ENCODE results near the gene ST6GALNAC2. TPM values are rescaled to one million over a fixed set of nuclear protein-coding genes. Genes with fewer than 3 reads are reported as not detected.

ST6GALNAC2 gene
- total and polyA plus RNA-seq, 2 experiments from 2014 or later: 0.31 TPM; not detected in 1

- no peak for TF ChIP-seq EZH2phosphoT487 (IDR thresholded peaks at IDR 0.05; ENCODE audit: unreplicated experiment)
- TF ChIP-seq CREB1 (CRISPR knock-in tag; IDR thresholded peaks at IDR 0.05; ENCODE audit: low read depth): no peak
- no peak for TF ChIP-seq JUNB (IDR thresholded peaks at IDR 0.05; ENCODE audit: unreplicated experiment)
- no peak for TF ChIP-seq EZH2 (IDR thresholded peaks at IDR 0.05; ENCODE audit: low read depth, unreplicated experiment)
- no peak for TF ChIP-seq NANOG (IDR thresholded peaks at IDR 0.05; ENCODE audit: borderline replicate concordance)
Measured at GRCh38 chr17:76542984-76543383, 42.7 kb downstream of the ST6GALNAC2 start (continued).

GRCh38 chr17:76542566-76542971, 43.1 kb downstream of the ST6GALNAC2 start:
- no peak overlapping the region for H2AFZ ChIP-seq
- H3K27ac Mint-ChIP-seq: no peak overlapping the region
- no peak overlapping the region for H3K4me3 Mint-ChIP-seq

More at GRCh38 chr17:76542566-76542971, 43.1 kb downstream of the ST6GALNAC2 start:
- Histone ChIP-seq H3K27ac (ENCODE audit: low read depth) (no peak overlapping the region), H3K4me3 (no peak overlapping the region), H3F3A (replicated peaks; ENCODE audit: low read depth) (peaks cover 5% of the 10 kb centered on the region; the same call in 1 of the 2 replicates), H4K20me1 (replicated peaks; ENCODE audit: insufficient read depth) (no peaks in the 10 kb centered on the region), H3K4me1 (ENCODE audit: insufficient read depth) (peaks cover 22% of the 10 kb centered on the region), H3K79me2 (replicated peaks; ENCODE audit: insufficient read depth) (no peaks in the 10 kb centered on the region), H3K27me3 (ENCODE audit: insufficient read depth) (peaks cover 25% of the 10 kb centered on the region), H3K4me2 (no peak overlapping the region), H3K36me3 (ENCODE audit: insufficient read depth) (no peaks in the 10 kb centered on the region), H3K9me2 (ENCODE audit: insufficient read depth) (no peaks in the 10 kb centered on the region)
- H3K27me3 Mint-ChIP-seq (ENCODE audit: insufficient read depth, low read depth, poor library complexity): peaks cover 41% of the 10 kb centered on the region
- no peak for TF ChIP-seq STAT1 (IDR thresholded peaks at IDR 0.05; ENCODE audit: unreplicated experiment)
- TF ChIP-seq CTCF (conservative IDR thresholded peaks at IDR 0.05; ENCODE audit: low read depth in 2 of 2): no peak
- TF ChIP-seq JUNB (IDR thresholded peaks at IDR 0.05; ENCODE audit: unreplicated experiment): no peak
- no peak for TF ChIP-seq EZH2 (IDR thresholded peaks at IDR 0.05; ENCODE audit: low read depth, unreplicated experiment)
- TF ChIP-seq ZNF114 (CRISPR knock-in tag; IDR thresholded peaks at IDR 0.05): no peak
- TF ChIP-seq, protein P1, sequence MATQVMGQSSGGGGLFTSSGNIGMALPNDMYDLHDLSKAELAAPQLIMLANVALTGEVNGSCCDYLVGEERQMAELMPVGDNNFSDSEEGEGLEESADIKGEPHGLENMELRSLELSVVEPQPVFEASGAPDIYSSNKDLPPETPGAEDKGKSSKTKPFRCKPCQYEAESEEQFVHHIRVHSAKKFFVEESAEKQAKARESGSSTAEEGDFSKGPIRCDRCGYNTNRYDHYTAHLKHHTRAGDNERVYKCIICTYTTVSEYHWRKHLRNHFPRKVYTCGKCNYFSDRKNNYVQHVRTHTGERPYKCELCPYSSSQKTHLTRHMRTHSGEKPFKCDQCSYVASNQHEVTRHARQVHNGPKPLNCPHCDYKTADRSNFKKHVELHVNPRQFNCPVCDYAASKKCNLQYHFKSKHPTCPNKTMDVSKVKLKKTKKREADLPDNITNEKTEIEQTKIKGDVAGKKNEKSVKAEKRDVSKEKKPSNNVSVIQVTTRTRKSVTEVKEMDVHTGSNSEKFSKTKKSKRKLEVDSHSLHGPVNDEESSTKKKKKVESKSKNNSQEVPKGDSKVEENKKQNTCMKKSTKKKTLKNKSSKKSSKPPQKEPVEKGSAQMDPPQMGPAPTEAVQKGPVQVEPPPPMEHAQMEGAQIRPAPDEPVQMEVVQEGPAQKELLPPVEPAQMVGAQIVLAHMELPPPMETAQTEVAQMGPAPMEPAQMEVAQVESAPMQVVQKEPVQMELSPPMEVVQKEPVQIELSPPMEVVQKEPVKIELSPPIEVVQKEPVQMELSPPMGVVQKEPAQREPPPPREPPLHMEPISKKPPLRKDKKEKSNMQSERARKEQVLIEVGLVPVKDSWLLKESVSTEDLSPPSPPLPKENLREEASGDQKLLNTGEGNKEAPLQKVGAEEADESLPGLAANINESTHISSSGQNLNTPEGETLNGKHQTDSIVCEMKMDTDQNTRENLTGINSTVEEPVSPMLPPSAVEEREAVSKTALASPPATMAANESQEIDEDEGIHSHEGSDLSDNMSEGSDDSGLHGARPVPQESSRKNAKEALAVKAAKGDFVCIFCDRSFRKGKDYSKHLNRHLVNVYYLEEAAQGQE (IDR thresholded peaks at IDR 0.05; ENCODE audit: unreplicated experiment): no peak
- no peaks in the 10 kb centered on the region; the same call in 2 of the 3 replicates for H3K9me3 Mint-ChIP-seq
- DNase-seq (ENCODE audit: low spot score) (peak; percentile 1), ATAC-seq (no peak)
- no peaks in the 10 kb centered on the region for H3K36me3 Mint-ChIP-seq (ENCODE audit: low read depth)
- H3K4me1 Mint-ChIP-seq: peaks cover 44% of the 10 kb centered on the region

Measured in GM23338 (cell line).